Measurements from ENCODE around the gene OLIG1. TPM values are rescaled to one million over a fixed set of nuclear protein-coding genes. Genes with fewer than 3 reads are reported as not detected.

The OLIG1 gene
- total RNA-seq, 1 experiment from 2014 or later: not detected

DNA sequence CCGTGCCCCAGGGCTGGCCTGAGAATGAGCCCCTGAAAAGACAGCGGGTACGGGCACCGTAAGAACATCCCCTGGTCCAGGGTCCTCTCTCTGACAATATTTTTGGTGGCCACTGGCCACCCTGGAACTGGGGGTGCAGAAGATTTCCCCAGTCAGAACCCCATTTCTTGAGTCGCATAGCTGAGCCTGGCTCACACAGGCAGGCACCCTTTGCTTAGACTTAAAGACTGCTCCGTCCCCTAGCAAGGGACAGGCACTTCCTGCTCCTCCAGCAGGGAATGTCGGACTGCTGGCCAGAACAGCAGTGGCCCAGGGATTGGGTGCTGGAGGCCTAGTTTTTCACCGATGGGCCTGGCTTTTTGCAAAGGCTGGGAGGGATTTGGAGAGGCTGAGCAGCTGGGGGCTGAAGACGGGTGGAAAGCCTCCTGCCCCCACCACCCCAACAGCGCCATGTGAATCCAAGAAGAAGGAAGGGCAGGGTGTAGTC is 39.9 kb upstream of the OLIG1 start (continued):
- TF ChIP-seq, protein P1, sequence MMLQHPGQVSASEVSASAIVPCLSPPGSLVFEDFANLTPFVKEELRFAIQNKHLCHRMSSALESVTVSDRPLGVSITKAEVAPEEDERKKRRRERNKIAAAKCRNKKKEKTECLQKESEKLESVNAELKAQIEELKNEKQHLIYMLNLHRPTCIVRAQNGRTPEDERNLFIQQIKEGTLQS (IDR thresholded peaks at IDR 0.05): no peak

DNA sequence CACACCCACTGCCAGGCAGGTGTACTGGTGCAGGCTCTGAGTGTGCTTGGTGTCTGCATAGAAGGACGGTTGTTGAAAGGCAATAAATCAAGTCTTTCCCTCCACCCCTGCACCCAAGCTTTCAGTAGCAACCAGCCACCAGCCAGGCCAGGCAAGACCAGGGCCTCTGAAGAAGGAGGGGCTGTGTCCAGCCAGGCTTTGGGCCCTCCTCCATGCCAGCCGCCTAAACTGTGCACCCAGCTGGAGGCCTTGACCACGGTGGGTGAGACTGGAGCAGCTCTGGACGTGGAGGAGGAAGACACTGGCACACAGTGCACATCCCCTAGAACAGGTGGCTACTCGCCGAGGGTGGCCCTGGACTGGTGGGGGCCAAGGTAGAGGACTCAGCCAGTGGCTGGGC is 39.3 kb upstream of the OLIG1 start:
- ChIA-PET RAD21 (ENCODE audit: low non-redundant PET in 1 of 2, low total read pairs in 2 of 2, uncharacterized antibody in 2 of 2, unreplicated experiment in 2 of 2) (no interaction called here), POLR2A (no interaction called here), CTCF (no interaction called here)
- Histone ChIP-seq H3K9me2 (ENCODE audit: insufficient read depth) (no peaks in the 10 kb centered on the region), H3K9me3 (ENCODE audit: control insufficient read depth in 1 of 2, insufficient read depth in 1 of 2, low read depth in 1 of 2, low read length in 2 of 2) (no peaks in the 10 kb centered on the region), H3K36me3 (ENCODE audit: control insufficient read depth in 1 of 2, insufficient read depth in 2 of 2, low read length in 2 of 2) (no peaks in the 10 kb centered on the region), H3K27me3 (ENCODE audit: insufficient read depth, low read length) (peaks cover 12% of the 10 kb centered on the region; the same call in 1 of the 2 replicates), H3K4me3 (replicated peaks in 1 of 2; ENCODE audit: low read depth in 1 of 2, low read length in 2 of 2) (no peak overlapping the region), H3K27ac (ENCODE audit: low read depth, low read length) (no peak overlapping the region), H2AFZ (ENCODE audit: low read depth, low read length, poor library complexity, severe bottlenecking) (no peak overlapping the region), H3K79me2 (ENCODE audit: insufficient read depth, low read length) (no peaks in the 10 kb centered on the region), H3K4me1 (ENCODE audit: control insufficient read depth in 1 of 2, insufficient read depth in 2 of 2, low read length in 2 of 2) (no peaks in the 10 kb centered on the region), H4K20me1 (ENCODE audit: insufficient read depth) (no peaks in the 10 kb centered on the region), H3K4me2 (ENCODE audit: low read length) (no peak overlapping the region), H3K9ac (ENCODE audit: low read length) (no peak overlapping the region)
- no TSS peak for BruUV-seq (replicated peaks)
- no peak for DNase-seq (ENCODE audit: low read depth, low spot score)
- no peak for ATAC-seq
- intact Hi-C loops (cut with micrococcal nuclease): no loop called here
- TF ChIP-seq ZNF274 (IDR thresholded peaks at IDR 0.05; ENCODE audit: low read depth, low read length): no peak
- TF ChIP-seq, protein P2, sequence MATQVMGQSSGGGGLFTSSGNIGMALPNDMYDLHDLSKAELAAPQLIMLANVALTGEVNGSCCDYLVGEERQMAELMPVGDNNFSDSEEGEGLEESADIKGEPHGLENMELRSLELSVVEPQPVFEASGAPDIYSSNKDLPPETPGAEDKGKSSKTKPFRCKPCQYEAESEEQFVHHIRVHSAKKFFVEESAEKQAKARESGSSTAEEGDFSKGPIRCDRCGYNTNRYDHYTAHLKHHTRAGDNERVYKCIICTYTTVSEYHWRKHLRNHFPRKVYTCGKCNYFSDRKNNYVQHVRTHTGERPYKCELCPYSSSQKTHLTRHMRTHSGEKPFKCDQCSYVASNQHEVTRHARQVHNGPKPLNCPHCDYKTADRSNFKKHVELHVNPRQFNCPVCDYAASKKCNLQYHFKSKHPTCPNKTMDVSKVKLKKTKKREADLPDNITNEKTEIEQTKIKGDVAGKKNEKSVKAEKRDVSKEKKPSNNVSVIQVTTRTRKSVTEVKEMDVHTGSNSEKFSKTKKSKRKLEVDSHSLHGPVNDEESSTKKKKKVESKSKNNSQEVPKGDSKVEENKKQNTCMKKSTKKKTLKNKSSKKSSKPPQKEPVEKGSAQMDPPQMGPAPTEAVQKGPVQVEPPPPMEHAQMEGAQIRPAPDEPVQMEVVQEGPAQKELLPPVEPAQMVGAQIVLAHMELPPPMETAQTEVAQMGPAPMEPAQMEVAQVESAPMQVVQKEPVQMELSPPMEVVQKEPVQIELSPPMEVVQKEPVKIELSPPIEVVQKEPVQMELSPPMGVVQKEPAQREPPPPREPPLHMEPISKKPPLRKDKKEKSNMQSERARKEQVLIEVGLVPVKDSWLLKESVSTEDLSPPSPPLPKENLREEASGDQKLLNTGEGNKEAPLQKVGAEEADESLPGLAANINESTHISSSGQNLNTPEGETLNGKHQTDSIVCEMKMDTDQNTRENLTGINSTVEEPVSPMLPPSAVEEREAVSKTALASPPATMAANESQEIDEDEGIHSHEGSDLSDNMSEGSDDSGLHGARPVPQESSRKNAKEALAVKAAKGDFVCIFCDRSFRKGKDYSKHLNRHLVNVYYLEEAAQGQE (IDR thresholded peaks at IDR 0.05; ENCODE audit: low read depth): no peak
- TF ChIP-seq CEBPB (IDR thresholded peaks at IDR 0.05; ENCODE audit: low read depth): no peak
- TF ChIP-seq SRF (IDR thresholded peaks at IDR 0.05; ENCODE audit: low read depth): no peak
- no peak for TF ChIP-seq POLR2AphosphoS5 (IDR thresholded peaks at IDR 0.05; ENCODE audit: low read depth, low read length)
- TF ChIP-seq CTCF (IDR thresholded peaks at IDR 0.05 in 2 of 3, conservative IDR thresholded peaks at IDR 0.05 in 1 of 3; ENCODE audit: borderline replicate concordance in 1 of 3, insufficient read depth in 1 of 3, low read depth in 2 of 3, low read length in 2 of 3): no peak
- TF ChIP-seq SP1 (IDR thresholded peaks at IDR 0.05; ENCODE audit: low read depth): no peak
- no peak for TF ChIP-seq ZBTB33 (IDR thresholded peaks at IDR 0.05; ENCODE audit: extremely low read depth, insufficient replicate concordance, low read length)
- TF ChIP-seq CBX3 (IDR thresholded peaks at IDR 0.05; ENCODE audit: low read depth): no peak
- no peak for TF ChIP-seq ELF1 (IDR thresholded peaks at IDR 0.05; ENCODE audit: borderline replicate concordance, low read depth)
- TF ChIP-seq RAD21 (IDR thresholded peaks at IDR 0.05; ENCODE audit: low read depth): no peak
- TF ChIP-seq JUND (IDR thresholded peaks at IDR 0.05): no peak
- TF ChIP-seq POLR2A (IDR thresholded peaks at IDR 0.05; ENCODE audit: borderline replicate concordance, extremely low read depth, insufficient read depth, insufficient read length): no peak
- TF ChIP-seq, protein P1 (IDR thresholded peaks at IDR 0.05): no peak
- TF ChIP-seq SIN3A (IDR thresholded peaks at IDR 0.05; ENCODE audit: low read depth): no peak
- TF ChIP-seq TCF7L2 (IDR thresholded peaks at IDR 0.05; ENCODE audit: borderline replicate concordance, extremely low read depth, insufficient read depth, insufficient read length): no peak
- TF ChIP-seq, protein P3, sequence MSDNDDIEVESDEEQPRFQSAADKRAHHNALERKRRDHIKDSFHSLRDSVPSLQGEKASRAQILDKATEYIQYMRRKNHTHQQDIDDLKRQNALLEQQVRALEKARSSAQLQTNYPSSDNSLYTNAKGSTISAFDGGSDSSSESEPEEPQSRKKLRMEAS (IDR thresholded peaks at IDR 0.05): no peak
- no peak for TF ChIP-seq YY1 (IDR thresholded peaks at IDR 0.05; ENCODE audit: extremely low read depth, insufficient replicate concordance, low read depth, low read length)
